GM20000 (cell line): ENCODE measurements around the gene STAC3.
"Not testable (repeated sequence)": the region's sequence is repeated elsewhere in the genome, so short reads cannot be mapped to it uniquely, and the experiment has no call there.

Experiments
- DNase-seq: peaks from one replicate; pipeline ENCODE4 v3.0.0; 2012; ENCODE audit warnings: low spot score
- TF ChIP-seq, protein P1 (sequence below): IDR thresholded peaks from 2 replicates; pipeline ENCODE4 v1.5.1; 2012; ENCODE audit warnings: mild to moderate bottlenecking, control low read depth; ENCODE audit errors: extremely low read depth, missing control alignments

The STAC3 gene

DNA sequence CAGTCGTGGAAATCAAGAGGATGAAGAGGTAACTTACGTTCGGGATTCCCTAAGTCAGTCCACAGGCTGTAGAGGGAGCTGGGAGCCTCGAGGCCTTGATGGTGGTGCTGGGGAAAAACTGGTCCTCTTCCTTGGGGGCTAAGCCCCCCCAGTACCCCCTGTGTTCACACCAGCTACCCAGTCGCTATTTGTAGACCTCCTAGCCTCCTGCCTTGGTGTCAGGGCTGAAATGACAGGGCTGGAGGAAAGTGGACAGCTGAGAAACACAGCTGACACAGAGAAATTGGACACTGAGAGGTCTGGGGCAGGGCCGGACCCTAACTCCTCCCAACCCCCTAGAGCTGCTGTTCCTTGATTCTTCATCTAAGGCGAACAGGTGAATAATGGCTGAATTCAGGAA is at the start of gene STAC3:
Gene STAC3, minus strand, starts transcription at position 232 of the 400 bp plus-strand sequence. CDS start 1,551 bp downstream, outside the sequence.
- TF ChIP-seq, protein P1, sequence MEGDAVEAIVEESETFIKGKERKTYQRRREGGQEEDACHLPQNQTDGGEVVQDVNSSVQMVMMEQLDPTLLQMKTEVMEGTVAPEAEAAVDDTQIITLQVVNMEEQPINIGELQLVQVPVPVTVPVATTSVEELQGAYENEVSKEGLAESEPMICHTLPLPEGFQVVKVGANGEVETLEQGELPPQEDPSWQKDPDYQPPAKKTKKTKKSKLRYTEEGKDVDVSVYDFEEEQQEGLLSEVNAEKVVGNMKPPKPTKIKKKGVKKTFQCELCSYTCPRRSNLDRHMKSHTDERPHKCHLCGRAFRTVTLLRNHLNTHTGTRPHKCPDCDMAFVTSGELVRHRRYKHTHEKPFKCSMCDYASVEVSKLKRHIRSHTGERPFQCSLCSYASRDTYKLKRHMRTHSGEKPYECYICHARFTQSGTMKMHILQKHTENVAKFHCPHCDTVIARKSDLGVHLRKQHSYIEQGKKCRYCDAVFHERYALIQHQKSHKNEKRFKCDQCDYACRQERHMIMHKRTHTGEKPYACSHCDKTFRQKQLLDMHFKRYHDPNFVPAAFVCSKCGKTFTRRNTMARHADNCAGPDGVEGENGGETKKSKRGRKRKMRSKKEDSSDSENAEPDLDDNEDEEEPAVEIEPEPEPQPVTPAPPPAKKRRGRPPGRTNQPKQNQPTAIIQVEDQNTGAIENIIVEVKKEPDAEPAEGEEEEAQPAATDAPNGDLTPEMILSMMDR = no peak
- no peak for DNase-seq

DNA sequence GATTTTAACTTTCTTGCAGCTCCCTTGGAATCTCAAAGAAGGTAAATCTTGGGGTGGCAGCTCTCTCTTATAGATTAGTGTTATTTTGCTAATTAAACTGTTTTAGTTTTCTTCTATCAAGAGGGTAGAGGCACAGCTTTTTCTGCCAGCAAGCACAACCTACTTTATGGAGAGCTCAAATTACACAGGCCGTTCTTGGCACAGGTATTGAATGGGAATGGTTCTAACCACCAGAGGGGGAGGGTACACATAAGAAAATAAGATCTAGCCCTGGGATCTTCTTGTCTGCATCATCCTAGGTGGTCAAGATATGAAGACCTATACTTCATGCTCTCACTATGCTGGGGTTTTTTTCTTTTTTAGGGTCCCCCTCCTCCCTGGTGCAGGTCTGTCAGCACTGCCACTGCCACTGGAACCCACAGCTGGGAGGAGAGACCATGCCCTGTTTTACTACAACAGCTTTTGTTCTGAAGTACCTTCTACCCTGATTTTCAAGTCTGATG is 48.6 kb upstream of the STAC3 start:
- no peak for DNase-seq
- TF ChIP-seq, protein P1 = no peak

DNA sequence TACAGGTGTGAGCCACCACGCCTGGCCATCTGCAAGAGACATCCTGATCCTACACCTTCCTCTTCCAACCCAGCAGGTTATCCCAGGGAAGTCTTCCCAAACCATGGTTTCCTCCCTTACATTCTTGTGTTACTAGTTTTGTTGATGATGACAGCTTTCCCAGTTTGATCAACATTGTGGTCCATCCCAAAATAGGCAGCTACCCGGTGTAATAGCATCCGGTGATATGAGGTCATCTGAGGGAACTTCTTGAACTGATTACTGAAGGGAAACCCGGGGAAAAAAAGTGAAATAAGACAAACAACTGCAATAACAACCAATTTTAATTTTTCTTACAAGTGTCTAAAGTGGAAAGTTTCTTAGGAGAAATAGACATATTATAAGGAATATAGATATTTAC is 45.3 kb upstream of the STAC3 start:
- DNase-seq = no peak
- TF ChIP-seq, protein P1 = no peak

DNA sequence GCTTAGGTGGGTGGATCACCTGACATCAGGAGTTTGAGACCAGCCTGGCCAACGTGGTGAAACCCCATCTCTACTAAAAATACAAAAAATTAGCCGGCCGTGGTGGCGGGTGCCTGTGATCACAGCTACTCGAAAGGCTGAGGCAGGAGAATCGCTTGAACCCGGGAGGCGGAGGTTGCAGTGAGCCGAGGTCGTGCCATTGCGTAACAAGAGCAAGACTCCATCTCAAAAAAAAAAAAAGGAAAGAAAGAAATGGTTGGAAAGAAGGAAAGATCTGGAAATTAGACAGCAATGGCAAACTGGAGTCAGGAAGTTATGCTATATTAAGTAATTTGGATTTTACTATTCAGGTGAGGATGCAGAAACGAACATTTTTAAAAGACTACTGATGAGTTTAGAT is 31.1 kb upstream of the STAC3 start:
- DNase-seq = not testable (repeated sequence)

DNA sequence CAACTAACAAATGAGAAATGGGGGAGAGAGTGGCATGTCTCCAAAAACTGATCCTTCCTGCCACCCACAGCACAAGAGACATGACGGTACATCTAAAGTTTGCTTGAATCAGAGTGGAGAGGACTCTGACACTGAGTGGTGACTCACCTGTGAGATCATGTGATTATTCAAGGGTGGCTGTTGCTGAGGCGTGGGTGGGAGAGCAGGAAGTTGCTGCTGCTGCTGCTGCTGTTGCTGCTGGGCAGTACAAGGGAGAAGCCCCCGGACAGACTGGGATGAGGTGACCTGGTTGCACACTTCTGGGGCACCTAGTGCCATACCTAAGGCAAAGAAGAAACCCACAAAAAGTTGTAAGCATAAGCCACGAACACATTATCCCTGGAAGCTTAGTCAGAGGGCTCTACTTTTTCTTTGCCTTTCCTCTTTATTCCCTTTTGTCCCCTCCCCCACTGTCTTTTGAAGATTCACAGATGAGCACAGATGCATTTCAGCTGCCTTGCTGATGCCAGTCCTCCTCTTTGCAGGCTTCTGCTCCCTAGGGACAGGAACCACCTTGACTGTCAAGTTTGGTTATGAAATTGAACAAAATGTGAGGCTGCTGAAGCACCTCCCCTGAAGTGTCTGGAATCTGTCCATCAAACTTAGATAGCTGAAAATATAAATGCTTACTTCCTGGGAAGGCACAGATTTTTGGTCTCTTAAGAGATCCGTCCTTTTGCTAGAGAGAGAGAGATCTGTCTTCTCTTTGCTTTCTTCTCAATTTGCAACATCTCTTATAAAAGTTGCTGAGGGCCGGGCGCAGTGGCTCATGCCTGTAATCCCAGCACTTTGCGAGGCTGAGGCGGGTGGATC is 29.4 kb upstream of the STAC3 start:
- peak; percentile 77 for DNase-seq

DNA sequence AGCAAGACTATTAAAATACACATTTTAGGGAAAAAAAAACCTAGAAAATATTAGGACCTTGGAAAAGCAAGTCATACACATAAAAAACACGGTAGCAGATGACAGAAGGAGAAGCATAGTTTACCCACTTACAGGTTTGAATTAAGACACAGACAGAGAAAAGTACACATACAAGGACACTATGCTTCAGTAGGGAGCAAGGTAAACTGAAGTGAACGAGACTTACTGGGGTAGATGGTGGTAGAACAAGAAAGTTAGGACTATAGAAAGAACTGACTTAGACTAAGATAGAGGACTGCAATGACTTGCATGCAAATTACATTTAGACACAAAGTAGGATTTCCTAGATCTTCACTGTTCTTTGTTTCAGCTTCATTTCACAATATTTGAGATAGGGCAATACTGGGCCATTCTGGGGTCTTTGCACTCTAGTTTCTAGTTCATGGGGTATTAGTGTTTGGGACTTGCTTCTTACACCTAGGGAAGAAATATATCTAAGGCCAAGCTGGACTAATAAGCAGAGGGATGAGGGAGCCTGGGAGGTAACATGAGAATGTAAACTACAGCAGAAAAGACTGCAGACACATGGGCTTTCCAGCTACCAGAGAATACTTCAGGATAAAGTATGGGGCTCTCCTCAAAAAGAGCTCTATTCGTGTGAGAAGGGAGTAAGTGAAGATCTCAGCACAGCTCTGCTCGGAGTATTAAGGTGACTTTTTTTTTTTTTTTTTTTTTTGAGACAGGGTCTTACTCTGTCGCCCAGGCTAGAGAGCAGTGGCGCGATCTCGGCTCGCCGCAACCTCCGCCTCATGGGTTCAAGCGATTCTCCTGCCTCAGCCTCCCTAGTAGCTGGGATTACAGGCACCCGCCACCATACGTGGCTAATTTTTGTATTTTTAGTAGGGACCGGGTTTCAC is 27.7 kb upstream of the STAC3 start:
- TF ChIP-seq, protein P1 = no peak
- DNase-seq = no peak

More for the DNA sequence above, 29.4 kb upstream of the STAC3 start:
- TF ChIP-seq, protein P1 = no peak

DNA sequence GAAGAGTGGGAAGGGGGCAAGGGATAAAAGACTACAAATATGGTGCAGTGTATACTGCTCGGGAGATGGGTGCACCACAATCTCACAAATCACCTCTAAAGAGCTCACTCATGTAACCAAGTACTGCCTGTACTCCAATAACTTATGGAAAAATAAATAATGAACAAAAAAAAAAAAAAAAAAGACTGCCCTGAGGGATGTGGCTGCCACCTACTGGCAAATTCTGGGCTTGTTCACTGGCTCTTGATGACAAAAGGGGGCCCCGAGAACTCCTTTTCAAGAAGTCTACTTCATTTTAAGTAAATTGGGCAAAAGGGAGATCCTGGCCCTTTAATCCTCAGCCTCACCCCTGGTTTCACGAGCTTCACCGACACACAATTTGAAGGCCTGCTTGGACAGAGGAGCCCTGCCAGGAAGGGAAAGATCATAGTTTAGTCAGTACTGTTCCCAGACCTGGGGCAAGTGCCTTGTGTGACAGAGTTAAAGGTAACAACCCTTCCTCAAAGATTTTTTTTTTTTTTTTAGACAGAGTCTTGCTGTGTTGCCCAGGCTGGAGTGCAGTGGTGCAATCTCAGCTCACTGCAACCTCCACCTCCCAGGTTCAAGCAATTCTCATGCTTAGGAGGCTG is 26.1 kb upstream of the STAC3 start:
- no peak for DNase-seq
- TF ChIP-seq, protein P1 = no peak

DNA sequence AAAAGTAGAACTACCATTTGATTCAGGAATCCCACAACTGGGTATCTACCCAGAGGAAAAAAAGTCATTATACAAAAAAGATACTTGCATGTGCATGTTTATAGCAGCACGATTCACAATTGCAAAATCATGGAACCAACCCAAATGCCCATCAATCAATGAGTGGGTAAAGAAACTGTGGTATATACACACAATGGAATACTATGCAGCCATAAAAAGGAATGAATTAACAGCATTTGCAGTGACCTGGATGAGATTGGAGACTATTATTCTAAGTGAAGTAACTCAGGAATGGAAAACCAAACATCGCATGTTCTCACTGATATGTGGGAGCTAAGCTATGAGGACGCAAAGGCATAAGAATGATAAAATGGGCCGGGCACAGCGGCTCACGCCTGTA is 25.2 kb upstream of the STAC3 start:
- DNase-seq = not testable (repeated sequence)
